ENCODE measurements around the gene NCKAP5. TPM values are rescaled to one million over a fixed set of nuclear protein-coding genes. Genes with fewer than 3 reads are reported as not detected.

Gene NCKAP5
- total RNA-seq, 1 donor from 2014 or later = 7.7 TPM

GRCh38 chr2:132636346-132636745 is 931.9 kb downstream of the NCKAP5 start:
- H3K27me3 Mint-ChIP-seq = no peaks in the 10 kb centered on the region
- H3K9me3 Mint-ChIP-seq = no peaks in the 10 kb centered on the region
- no peak overlapping the region for H3K4me3 Mint-ChIP-seq
- DNase-seq (ENCODE audit: extremely low spot score, unreplicated experiment) = no peak
- H3K4me1 Mint-ChIP-seq (ENCODE audit: unreplicated experiment) = peaks cover 15% of the 10 kb centered on the region
- no peak for TF ChIP-seq CTCF (conservative IDR thresholded peaks at IDR 0.05)
- no peaks in the 10 kb centered on the region for H3K36me3 Mint-ChIP-seq
- no peak overlapping the region for H3K27ac Mint-ChIP-seq

DNA sequence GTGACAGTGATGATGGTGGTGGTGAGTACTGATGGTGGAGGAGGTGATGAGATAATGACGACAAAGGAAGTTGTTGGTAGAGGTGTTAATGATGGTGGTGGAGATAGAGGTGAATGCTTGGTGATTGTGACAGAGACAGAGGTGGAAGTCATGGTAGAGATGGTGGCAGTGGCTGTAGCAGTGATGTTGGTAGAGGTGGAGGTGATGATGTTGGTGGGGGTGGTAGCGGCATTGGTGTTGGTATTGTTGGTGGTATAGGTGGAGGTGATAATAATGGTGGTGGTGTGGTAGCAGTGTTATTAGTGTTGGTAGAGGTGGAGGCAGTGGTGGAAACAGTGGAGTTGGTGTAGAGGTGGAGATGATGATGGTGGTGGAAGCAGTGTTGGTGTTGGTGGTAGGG is 934.6 kb downstream of the NCKAP5 start:
- Mint-ChIP-seq H3K36me3 (no peaks in the 10 kb centered on the region), H3K27ac (no peak overlapping the region), H3K27me3 (no peaks in the 10 kb centered on the region), H3K9me3 (no peaks in the 10 kb centered on the region), H3K4me1 (ENCODE audit: unreplicated experiment) (peaks cover 7% of the 10 kb centered on the region), H3K4me3 (no peak overlapping the region)
- DNase-seq (ENCODE audit: extremely low spot score, unreplicated experiment) = no peak
- TF ChIP-seq CTCF (conservative IDR thresholded peaks at IDR 0.05) = no peak

DNA sequence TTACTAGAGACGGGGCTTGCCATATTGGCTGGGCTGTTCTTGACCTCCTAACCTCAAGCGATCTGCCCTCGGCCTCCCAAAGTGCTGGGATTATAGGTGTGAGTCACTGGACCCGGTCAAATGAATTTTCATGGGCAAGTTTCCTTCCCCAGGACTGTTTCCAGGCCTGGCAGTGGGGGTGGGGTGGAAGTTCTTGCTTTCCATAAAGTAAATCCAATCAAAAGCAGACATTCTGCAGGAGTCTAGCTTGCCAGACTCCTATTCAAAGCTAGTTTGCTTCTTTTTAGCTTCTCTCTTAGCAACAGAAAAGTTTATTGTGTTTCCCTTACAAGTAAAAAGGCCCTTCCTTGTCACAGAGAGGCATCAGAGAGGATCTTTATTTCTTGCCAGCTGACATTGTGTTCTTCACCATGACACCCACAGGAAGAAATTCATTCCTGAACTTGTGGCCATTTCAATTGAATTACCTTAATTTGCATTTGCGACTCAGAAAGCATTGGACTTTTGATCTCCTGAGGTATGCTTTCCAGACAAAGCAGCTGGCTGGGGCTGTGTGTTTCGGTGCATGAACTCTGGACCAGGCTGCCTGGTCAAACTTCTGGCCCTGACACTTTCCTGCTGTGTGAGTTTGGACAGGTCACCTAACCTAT is 936.1 kb downstream of the NCKAP5 start:
- no peaks in the 10 kb centered on the region for H3K9me3 Mint-ChIP-seq
- H3K27ac Mint-ChIP-seq = no peak overlapping the region
- no peak for DNase-seq (ENCODE audit: extremely low spot score, unreplicated experiment)
- no peaks in the 10 kb centered on the region for H3K36me3 Mint-ChIP-seq
- no peak overlapping the region for H3K4me3 Mint-ChIP-seq
- peaks cover 7% of the 10 kb centered on the region for H3K4me1 Mint-ChIP-seq (ENCODE audit: unreplicated experiment)
- H3K27me3 Mint-ChIP-seq = no peaks in the 10 kb centered on the region
- TF ChIP-seq CTCF (conservative IDR thresholded peaks at IDR 0.05) = no peak

- Mint-ChIP-seq H3K4me3 (no peak overlapping the region), H3K4me1 (ENCODE audit: unreplicated experiment) (peaks cover 6% of the 10 kb centered on the region), H3K36me3 (no peaks in the 10 kb centered on the region)
Measured at GRCh38 chr2:132627536-132627935, 940.7 kb downstream of the NCKAP5 start.

GRCh38 chr2:132623096-132623839 is 945.0 kb downstream of the NCKAP5 start:
- no peak for TF ChIP-seq CTCF (conservative IDR thresholded peaks at IDR 0.05)
- H3K4me1 Mint-ChIP-seq (ENCODE audit: unreplicated experiment) = no peaks in the 10 kb centered on the region
- DNase-seq (ENCODE audit: extremely low spot score, unreplicated experiment) = no peak
- H3K4me3 Mint-ChIP-seq = no peak overlapping the region
- H3K27me3 Mint-ChIP-seq = no peaks in the 10 kb centered on the region
- no peaks in the 10 kb centered on the region for H3K9me3 Mint-ChIP-seq
- no peak overlapping the region for H3K27ac Mint-ChIP-seq
- no peaks in the 10 kb centered on the region for H3K36me3 Mint-ChIP-seq

More at GRCh38 chr2:132627536-132627935, 940.7 kb downstream of the NCKAP5 start:
- no peaks in the 10 kb centered on the region for H3K9me3 Mint-ChIP-seq
- DNase-seq (ENCODE audit: extremely low spot score, unreplicated experiment) = no peak
- TF ChIP-seq CTCF (conservative IDR thresholded peaks at IDR 0.05) = no peak
- H3K27ac Mint-ChIP-seq = no peak overlapping the region
- no peaks in the 10 kb centered on the region for H3K27me3 Mint-ChIP-seq
